NOMO-1 (cell line): ENCODE results near the gene TMEM106A.
"Not testable (repeated sequence)": the region's sequence is repeated elsewhere in the genome, so short reads cannot be mapped to it uniquely, and the experiment has no call there.

Experiments used
- DNase-seq, 2 experiments: peaks; one replicate each; lab custom pipeline; 2025; ENCODE audit not compliant: unreplicated experiment in 2 of 2; lab: John Stamatoyannopoulos, UW

Gene TMEM106A, protein sequence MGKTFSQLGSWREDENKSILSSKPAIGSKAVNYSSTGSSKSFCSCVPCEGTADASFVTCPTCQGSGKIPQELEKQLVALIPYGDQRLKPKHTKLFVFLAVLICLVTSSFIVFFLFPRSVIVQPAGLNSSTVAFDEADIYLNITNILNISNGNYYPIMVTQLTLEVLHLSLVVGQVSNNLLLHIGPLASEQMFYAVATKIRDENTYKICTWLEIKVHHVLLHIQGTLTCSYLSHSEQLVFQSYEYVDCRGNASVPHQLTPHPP

GRCh38 chr17:43211480-43212402, at the start of gene TMEM106A:
Gene TMEM106A, plus strand, starts transcription at chr17:43211875. Its CDS starts 1,167 bp downstream, at chr17:43213042.
- DNase-seq = peak; percentile 82 to 85

DNA sequence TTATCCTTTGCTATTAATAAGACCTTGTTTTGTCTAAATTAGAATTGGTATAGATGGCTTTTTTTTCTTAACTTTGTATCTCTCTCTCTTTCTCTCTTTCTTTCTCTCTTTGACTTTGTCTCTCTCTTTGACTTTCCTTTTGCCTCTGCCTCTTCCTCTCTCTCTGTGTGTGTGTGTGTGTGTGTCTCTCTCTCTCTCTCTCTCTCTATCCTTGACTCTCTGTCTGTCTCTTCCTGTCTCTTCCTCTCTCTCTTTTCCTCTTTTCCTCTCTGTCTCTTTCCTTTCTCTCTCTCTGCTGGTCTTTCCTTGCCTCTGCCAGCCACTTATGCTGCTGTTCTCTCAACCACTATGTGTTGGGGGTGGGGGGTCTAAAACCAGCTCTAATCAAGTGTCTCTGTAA, 45.7 kb upstream of the TMEM106A start:
- not testable (repeated sequence) for DNase-seq

DNA sequence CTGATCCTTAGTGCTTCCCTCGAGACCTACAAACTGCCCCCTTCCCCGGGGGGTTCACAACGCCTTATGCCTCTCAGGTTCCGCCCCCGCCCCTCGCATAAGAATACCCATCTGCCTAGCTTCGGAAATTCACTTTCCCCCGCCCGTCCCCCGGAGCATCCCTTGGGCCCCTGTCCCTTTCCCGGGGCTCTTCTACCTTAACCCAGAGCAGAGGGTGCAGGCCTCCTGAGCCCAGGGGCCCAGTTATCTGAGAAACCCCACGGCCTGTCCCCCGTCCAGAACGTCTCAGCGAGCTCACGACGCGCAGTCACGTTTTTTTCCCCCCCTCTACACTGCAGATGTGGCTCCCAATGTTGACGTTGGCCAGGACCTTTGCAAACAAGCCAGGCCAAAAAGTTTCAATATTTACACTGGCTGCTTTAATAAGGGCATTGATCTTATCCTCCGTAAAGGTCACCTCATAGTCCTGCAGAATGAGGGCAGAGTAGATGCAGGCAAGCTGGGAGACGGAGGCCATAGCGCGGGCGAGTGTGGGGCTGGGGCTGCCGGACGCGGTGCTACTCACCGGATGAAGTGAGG, 42.0 kb upstream of the TMEM106A start:
- peak in 1 of 2 experiments; percentile 41 for DNase-seq

GRCh38 chr17:43170140-43170765, 41.4 kb upstream of the TMEM106A start:
- peak; percentile 97 to 99 for DNase-seq

- peak; percentile 96 to 97 for DNase-seq
Measured at GRCh38 chr17:43170766-43171585, 40.7 kb upstream of the TMEM106A start, which contains the start of gene NBR1. Gene NBR1, plus strand, starts transcription at chr17:43171214. Its CDS starts 4,586 bp downstream, at chr17:43175800.

DNA sequence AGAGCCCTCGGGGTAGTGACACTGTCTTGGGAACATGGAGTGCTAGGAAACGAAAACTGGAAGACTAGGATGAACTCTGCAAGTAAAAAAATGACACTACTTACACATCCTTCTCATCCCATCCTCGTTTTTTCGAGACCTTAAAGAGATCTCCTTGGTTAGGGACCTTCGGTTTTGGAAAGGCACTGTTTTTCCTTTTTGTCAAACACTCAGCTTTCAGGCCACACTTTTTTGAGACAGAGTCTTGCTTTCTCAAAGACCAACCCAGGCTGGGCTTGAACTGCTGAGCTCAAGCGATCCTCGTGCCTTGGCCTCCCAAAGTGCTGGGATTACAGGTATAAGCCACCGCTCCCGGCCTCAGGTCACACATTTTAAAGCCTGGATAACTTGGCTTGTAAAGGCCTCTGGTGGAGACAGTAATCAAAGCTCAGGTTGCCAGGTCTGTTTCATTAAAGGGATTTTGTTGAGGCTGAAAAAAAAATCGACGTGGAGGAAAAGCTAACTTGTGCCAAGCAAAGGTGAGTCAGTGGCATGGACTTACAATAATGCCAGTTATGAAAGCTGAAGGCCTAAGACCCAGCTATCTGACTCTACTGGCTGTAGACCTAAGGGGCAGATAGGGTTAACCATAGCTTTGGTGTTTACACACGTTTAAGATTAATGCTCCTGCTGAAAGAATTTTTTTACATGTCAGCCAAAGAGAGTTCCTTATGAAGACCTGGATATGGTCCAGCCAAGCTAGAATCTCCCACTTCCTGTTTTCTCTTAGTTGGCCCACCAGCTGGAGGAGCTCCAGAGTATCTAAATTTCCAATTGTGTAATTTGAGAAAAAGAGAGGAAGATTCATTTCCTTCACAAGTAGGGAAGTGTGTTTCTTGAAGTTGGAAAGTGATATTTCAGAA, 39.8 kb upstream of the TMEM106A start:
- DNase-seq = peak; percentile 36 to 63

DNA sequence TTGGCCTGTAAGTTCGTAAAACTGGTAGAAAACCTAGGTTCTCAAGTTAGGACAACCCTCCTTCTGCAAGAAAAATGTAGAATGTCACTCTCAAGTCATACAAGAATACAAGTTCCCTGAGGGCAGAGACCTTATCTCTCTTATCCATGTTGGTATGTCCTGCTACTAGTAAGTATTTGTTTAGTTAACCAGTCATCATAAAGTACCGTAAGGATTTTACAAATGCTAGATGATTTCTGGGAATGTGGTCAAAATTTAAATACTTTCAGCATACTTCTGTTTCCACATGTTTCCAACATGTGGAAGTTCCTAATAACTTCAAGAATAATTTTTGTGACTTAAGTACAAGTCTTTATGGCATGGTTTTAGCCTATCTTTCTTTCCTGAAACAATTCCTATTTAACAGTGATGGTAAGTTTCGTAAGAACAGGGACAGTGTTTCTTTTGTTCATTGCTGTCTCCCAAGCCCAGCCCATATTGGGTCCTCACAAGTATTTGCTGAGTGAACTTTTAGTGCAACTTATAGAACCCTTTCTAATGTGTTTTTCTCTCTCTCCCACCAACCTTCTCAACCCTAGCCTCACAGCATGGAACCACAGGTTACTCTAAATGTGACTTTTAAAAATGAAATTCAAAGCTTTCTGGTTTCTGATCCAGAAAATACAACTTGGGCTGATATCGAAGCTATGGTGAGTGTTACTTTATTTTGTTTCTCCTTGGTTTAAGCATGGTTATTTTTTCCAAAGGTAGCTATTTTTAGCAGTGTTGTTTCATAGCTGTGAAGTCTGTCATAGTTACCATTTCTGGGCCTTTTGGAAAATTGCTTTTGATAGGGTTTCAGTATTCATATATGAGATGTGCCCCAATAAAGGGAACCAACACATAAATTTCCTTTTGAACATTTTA, 36.2 kb upstream of the TMEM106A start:
- no peak for DNase-seq

DNA sequence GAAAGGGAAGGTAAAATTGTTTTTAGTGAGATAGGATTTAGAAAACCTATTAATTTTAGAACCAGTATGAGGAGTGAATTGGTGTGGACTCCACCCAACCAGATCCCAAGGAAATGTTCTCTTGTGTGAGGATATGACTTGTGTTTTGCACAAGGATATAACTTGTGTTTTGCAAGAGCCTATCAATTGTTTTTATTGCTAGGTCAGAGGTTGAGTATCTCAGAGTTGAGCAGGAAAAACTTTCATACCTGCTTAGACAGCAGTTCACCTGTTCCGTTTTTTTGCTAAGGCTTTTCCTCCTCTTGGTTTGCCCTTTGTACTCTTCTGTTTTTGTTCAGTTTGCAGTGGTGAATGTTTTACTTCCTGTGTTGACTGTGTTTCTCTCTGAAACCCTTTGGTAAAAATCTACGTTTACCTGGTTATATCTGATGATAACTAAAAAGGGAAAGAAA, 35.5 kb upstream of the TMEM106A start:
- DNase-seq = no peak

- DNase-seq = no peak
Measured at GRCh38 chr17:43183921-43184320, 27.8 kb upstream of the TMEM106A start.

DNA sequence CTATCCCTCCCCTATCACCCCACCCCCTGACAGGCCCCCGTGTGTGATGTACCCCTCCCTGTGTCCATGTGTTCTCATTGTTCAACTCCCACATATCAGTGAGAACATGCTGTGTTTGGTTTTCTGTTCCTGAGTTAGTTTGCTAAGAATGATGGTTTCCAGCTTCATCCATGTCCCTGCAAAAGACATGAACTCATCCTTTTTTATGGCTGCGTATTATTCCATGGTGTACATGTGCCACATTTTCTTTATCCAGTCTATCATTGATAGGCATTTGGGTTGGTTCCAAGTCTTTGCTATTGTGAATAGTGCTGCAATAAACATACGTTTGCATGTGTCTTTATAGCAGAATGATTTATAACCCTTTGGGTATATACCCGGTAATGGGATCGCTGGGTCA, 25.0 kb upstream of the TMEM106A start:
- DNase-seq = not testable (repeated sequence)

- DNase-seq = no peak
Measured at GRCh38 chr17:43193251-43193650, 18.4 kb upstream of the TMEM106A start.

GRCh38 chr17:43199633-43200032, 12.0 kb upstream of the TMEM106A start:
- DNase-seq = no peak

GRCh38 chr17:43200127-43200526, 11.5 kb upstream of the TMEM106A start:
- DNase-seq = no peak

- not testable (repeated sequence) for DNase-seq
Measured at GRCh38 chr17:43203013-43203412, 8.7 kb upstream of the TMEM106A start.

- DNase-seq = peak in 1 of 2 experiments; percentile 1
Measured at GRCh38 chr17:43210576-43210975, 1.1 kb upstream of the TMEM106A start.

DNA sequence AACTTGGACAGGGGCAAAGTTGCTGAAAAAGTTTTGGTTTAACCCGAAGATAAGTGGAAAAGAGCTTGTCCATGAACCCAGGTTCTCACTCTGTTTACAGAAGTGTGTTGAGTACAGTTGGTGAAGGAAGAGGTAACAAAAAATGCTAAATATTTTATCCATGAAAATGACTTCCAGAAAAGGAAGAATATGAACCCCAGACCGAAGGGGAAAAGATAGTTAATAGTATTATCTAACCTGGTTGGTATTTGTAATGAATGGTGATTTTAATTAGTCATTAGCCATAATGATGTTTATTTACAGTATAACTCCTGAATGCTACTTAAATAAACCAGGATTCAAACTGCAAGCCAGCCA, 574 bp upstream of the TMEM106A start:
- DNase-seq = peak in 1 of 2 experiments; percentile 21

DNA sequence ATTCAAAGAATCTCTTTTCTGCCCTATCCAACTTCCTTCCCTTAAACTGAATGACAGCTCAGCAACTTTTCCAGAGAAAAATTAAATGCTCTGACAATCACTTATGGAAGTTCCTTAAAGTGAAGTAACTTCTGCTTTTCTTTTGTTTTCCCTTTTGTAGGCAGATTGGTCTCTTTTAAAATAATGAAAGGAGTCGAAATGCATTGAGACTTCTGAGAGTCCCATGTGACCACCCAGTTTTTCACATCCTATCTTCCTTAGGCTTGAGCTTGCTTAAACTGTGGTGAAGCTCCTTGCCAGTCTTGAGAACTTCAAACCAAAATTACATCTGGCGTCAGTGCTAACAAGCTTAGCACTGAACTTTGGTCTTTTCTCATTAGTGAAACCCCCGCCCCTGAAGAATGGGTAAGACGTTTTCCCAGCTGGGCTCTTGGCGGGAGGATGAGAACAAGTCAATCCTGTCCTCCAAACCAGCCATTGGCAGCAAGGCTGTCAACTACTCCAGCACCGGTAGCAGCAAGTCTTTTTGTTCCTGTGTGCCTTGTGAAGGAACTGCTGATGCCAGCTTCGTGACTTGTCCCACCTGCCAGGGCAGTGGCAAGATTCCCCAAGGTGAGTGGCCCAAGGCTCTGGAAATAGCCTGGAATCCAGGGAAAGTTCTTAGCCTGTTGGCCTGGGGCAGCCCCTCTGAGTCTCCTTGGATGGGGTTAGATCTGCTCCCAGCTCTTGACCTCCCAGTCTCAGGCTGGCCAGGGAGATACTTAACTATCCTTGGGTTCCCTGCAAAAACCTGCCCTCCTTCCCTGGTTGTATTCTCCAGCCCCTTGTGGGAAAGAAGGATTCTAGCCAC, 1.2 kb downstream of the TMEM106A start:
- DNase-seq = peak; percentile 17 to 53
